DND-41 (cell line): ENCODE data around the gene MCF2L.

Experiments used
- ATAC-seq: fragments of 200-7000 bp; cut with Tn5 transposase; 3 replicates; pipeline ENCODE4 v1.9.1; 2021; ENCODE audit warnings: low read depth; ENCODE audit not compliant: insufficient read depth
- DNase-seq: peaks from one replicate; pipeline ENCODE4 v3.0.0-alpha.2; 2020
- H2AFZ ChIP-seq: 2 replicates; pipeline ENCODE4 v1.6.0; 2012; ENCODE audit warnings: low read depth, low read length
- H3K27ac ChIP-seq: 2 replicates; pipeline ENCODE4 v1.5.1; 2012; ENCODE audit warnings: low read length, inconsistent platforms
- H3K27me3 ChIP-seq: fragments of 200-600 bp; sonication (generic); 2 replicates; pipeline ENCODE4 v1.6.0; 2012; ENCODE audit warnings: low read length, mild to moderate bottlenecking, inconsistent platforms; ENCODE audit not compliant: insufficient read depth, poor library complexity
- H3K36me3 ChIP-seq: 2 replicates; pipeline ENCODE4 v1.5.1; 2012; ENCODE audit warnings: low read length, inconsistent platforms; ENCODE audit not compliant: insufficient read depth
- H3K4me1 ChIP-seq: 2 replicates; pipeline ENCODE4 v1.5.1; 2012; ENCODE audit warnings: mild to moderate bottlenecking, low read length; ENCODE audit not compliant: insufficient read depth
- H3K4me2 ChIP-seq: 2 replicates; pipeline ENCODE4 v1.6.0; 2012; ENCODE audit warnings: mild to moderate bottlenecking, moderate library complexity, low read length, inconsistent platforms; ENCODE audit not compliant: insufficient read depth
- H3K4me3 ChIP-seq, 2 experiments: fragments of 200-600 bp in 1 of 2; shearing (Covaris generic) in 1 of 2; 2 replicates each; pipeline ENCODE4 v1.5.1; 2012 to 2016; ENCODE audit warnings: inconsistent platforms in 2 of 2, low read length in 2 of 2, mild to moderate bottlenecking in 2 of 2, low read depth in 1 of 2, moderate library complexity in 1 of 2
- H3K79me2 ChIP-seq: 2 replicates; pipeline ENCODE4 v1.6.0; 2012; ENCODE audit warnings: low read length, inconsistent platforms; ENCODE audit not compliant: insufficient read depth
- H3K9ac ChIP-seq: 2 replicates; pipeline ENCODE4 v1.6.0; 2012; ENCODE audit warnings: low read depth, mild to moderate bottlenecking, inconsistent platforms, low read length, moderate library complexity
- H3K9me3 ChIP-seq: 2 replicates; pipeline ENCODE4 v1.5.1; 2012; ENCODE audit warnings: low read length, moderate library complexity, mild to moderate bottlenecking, inconsistent platforms; ENCODE audit not compliant: insufficient read depth, severe bottlenecking
- H4K20me1 ChIP-seq: 2 replicates; pipeline ENCODE4 v1.6.0; 2012; ENCODE audit warnings: low read length; ENCODE audit not compliant: insufficient read depth
- EZH2 ChIP-seq: IDR thresholded peaks from 3 replicates; pipeline ENCODE4 v1.6.1; 2012; ENCODE audit warnings: borderline replicate concordance, low read depth, mild to moderate bottlenecking, moderate library complexity, low read length, inconsistent platforms; ENCODE audit not compliant: severe bottlenecking
- TF ChIP-seq, protein P1 (sequence below): IDR thresholded peaks from 2 replicates; pipeline ENCODE4 v1.5.1; 2012; ENCODE audit warnings: borderline replicate concordance, low read length, moderate library complexity, mild to moderate bottlenecking; ENCODE audit not compliant: poor library complexity, severe bottlenecking; ENCODE audit errors: extremely low read depth

The MCF2L gene

DNA sequence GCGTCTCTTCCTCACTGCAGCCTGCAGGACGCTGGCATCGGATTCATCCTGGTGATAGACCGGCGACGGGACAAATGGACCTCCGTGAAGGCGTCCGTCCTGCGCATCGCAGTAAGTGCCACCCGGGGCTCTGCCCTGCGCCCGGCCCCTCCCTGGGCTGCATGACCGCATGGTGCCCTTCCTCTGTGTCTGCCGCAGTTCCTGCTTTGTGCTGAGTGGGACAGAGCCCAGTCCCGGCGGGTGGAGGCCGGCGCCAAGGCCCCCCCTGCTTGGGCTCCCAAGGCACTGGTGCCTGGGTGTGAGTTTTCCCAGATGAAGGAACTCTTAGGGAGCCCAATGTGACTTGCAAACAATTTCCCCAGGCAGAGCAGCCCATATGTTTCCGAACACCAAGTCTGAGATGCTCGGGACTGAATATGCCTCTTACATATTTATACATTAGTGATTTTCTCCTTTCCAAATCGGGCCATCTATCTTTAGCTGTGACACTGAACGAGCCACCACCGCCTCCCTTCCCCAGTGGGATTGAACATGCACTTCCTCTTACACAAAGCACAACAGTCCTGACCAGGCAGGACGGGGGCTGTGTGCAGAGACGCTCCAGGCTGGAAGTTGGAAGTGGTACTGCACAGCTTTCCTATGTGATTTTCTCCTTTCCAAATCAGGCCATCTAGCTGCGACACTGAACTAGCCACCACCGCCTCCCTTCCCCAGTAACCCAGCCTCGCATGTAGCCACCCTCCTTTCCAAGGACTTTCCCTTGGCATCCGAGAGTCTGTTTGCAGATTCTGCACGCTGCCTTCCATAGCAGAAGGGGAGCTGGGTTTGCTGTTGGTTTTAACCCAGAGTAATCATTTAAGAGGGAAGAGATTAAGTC lies 76.5 kb downstream of the MCF2L start:
- Histone ChIP-seq H3K4me3 (no peak overlapping the region), H3K79me2 (no peaks in the 10 kb centered on the region), H3K9ac (no peak overlapping the region), H3K9me3 (no peaks in the 10 kb centered on the region), H3K36me3 (no peaks in the 10 kb centered on the region), H4K20me1 (peaks cover 7% of the 10 kb centered on the region), H2AFZ (no peak overlapping the region), H3K4me1 (no peaks in the 10 kb centered on the region), H3K4me2 (no peak overlapping the region), H3K27ac (no peak overlapping the region), H3K27me3 (no peaks in the 10 kb centered on the region)
- ATAC-seq (no peak), DNase-seq (no peak)
- no peak for TF ChIP-seq EZH2
- TF ChIP-seq, protein P1, sequence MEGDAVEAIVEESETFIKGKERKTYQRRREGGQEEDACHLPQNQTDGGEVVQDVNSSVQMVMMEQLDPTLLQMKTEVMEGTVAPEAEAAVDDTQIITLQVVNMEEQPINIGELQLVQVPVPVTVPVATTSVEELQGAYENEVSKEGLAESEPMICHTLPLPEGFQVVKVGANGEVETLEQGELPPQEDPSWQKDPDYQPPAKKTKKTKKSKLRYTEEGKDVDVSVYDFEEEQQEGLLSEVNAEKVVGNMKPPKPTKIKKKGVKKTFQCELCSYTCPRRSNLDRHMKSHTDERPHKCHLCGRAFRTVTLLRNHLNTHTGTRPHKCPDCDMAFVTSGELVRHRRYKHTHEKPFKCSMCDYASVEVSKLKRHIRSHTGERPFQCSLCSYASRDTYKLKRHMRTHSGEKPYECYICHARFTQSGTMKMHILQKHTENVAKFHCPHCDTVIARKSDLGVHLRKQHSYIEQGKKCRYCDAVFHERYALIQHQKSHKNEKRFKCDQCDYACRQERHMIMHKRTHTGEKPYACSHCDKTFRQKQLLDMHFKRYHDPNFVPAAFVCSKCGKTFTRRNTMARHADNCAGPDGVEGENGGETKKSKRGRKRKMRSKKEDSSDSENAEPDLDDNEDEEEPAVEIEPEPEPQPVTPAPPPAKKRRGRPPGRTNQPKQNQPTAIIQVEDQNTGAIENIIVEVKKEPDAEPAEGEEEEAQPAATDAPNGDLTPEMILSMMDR: no peak

DNA sequence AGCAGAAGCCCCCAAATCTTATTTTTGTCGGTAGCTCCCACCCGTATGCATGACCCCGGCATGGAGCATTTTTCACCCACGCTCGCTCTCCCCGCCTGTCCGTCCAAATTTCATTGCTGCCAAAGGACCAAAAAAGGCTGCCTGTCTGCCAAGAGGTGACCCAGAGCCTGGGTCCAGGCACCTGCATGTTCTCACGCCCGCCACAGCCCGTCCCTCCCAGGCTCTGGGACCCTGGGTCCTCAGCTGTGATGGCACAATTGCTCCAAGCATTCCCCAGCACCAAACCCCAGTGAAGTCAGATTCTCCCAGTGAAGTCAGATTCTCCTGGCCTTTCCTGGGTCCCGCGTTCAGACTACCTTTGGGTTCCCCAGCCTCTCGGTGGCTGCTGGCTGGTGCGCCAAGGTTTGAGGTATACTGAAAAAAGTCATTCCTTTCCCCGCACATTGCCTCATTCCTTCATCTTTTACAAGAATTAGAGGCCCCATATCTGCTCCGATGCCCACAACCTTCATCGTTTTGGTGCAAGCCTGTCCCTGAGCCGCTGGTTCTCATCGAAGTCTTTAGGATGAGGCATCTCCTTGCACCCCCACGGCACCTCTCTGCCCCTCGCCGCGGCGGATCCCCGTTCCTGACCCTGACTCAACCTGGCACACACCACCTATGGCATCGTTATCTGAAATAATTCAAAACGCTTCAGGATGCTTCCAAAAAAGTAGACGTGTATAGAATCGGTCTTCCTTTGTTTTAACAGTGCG lies 77.3 kb downstream of the MCF2L start:
- Histone ChIP-seq H3K27me3 (no peaks in the 10 kb centered on the region), H4K20me1 (peaks cover 7% of the 10 kb centered on the region), H3K27ac (no peak overlapping the region), H3K4me1 (no peaks in the 10 kb centered on the region), H3K4me2 (no peak overlapping the region), H3K4me3 (no peak overlapping the region), H3K9ac (no peak overlapping the region), H3K9me3 (no peaks in the 10 kb centered on the region), H3K79me2 (no peaks in the 10 kb centered on the region), H2AFZ (no peak overlapping the region), H3K36me3 (no peaks in the 10 kb centered on the region)
- DNase-seq (no peak), ATAC-seq (no peak)
- no peak for TF ChIP-seq EZH2
- TF ChIP-seq, protein P1: no peak

DNA sequence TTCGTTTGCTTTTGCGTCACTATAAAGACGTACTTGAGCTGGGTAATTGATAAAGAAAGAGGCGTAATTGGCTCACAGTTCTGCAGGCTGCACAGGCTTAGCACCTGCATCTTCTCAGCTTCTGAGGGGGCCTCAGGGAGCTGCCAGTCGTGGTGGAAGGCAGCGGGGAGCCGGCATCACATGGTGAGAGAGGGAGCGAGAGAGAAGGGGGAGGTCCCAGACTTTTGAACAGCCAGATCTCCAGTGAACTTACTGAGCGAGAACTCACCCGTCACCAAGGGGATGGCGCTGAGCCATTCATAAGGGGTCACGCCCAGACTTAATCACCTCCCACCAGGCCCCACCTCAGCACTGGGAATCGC lies 77.8 kb downstream of the MCF2L start:
- Histone ChIP-seq H3K9ac (no peak overlapping the region), H3K4me2 (no peak overlapping the region), H4K20me1 (peaks cover 6% of the 10 kb centered on the region), H3K79me2 (no peaks in the 10 kb centered on the region), H2AFZ (no peak overlapping the region), H3K27ac (no peak overlapping the region), H3K27me3 (no peaks in the 10 kb centered on the region), H3K4me1 (no peaks in the 10 kb centered on the region), H3K9me3 (no peaks in the 10 kb centered on the region), H3K36me3 (no peaks in the 10 kb centered on the region), H3K4me3 (no peak overlapping the region)
- DNase-seq (no peak), ATAC-seq (no peak)
- TF ChIP-seq, protein P1: no peak
- no peak for TF ChIP-seq EZH2
